ENCODE data around the gene CREB5. TPM values are rescaled to one million over a fixed set of nuclear protein-coding genes. Genes with fewer than 3 reads are reported as not detected.

CREB5 gene
- total RNA-seq, 4 donors from 2014 or later: 0.88 to 31.4 (median 15.9) TPM

GRCh38 chr7:28418966-28419365, 6.6 kb downstream of the CREB5 start:
- H3K9me3 ChIP-seq: no peaks in the 10 kb centered on the region
- TF ChIP-seq CTCF (IDR thresholded peaks at IDR 0.05): no peak
- no peak for TF ChIP-seq POLR2A (IDR thresholded peaks at IDR 0.05)
- H3K27me3 ChIP-seq: no peaks in the 10 kb centered on the region
- DNase-seq: no peak
- no peaks in the 10 kb centered on the region for H3K36me3 ChIP-seq
- H3K4me1 ChIP-seq: no peaks in the 10 kb centered on the region
- no peak overlapping the region for H3K4me3 ChIP-seq
- H3K27ac ChIP-seq: no peak overlapping the region

- Histone ChIP-seq H3K27me3 (no peaks in the 10 kb centered on the region), H3K4me1 (no peaks in the 10 kb centered on the region), H3K4me3 (no peak overlapping the region), H3K36me3 (no peaks in the 10 kb centered on the region), H3K9me3 (no peaks in the 10 kb centered on the region), H3K27ac (no peak overlapping the region)
- no peak for DNase-seq
- TF ChIP-seq POLR2A (IDR thresholded peaks at IDR 0.05) (no peak), CTCF (IDR thresholded peaks at IDR 0.05) (no peak)
These were observed 7.4 kb downstream of the CREB5 start for GRCh38 chr7:28419716-28420115.

GRCh38 chr7:28423112-28423511, 10.8 kb downstream of the CREB5 start:
- Histone ChIP-seq H3K36me3 (no peaks in the 10 kb centered on the region), H3K4me3 (no peak overlapping the region), H3K27me3 (no peaks in the 10 kb centered on the region), H3K27ac (no peak overlapping the region), H3K4me1 (no peaks in the 10 kb centered on the region), H3K9me3 (no peaks in the 10 kb centered on the region)
- no peak for DNase-seq
- TF ChIP-seq CTCF (IDR thresholded peaks at IDR 0.05) (no peak), POLR2A (IDR thresholded peaks at IDR 0.05) (no peak)

- Histone ChIP-seq H3K27me3 (no peaks in the 10 kb centered on the region), H3K27ac (no peak overlapping the region), H3K9me3 (no peaks in the 10 kb centered on the region)
These were observed 11.7 kb downstream of the CREB5 start for GRCh38 chr7:28423918-28424514.

GRCh38 chr7:28425496-28425895, 13.2 kb downstream of the CREB5 start:
- Histone ChIP-seq H3K27ac (no peak overlapping the region), H3K36me3 (no peaks in the 10 kb centered on the region), H3K9me3 (no peaks in the 10 kb centered on the region), H3K27me3 (no peaks in the 10 kb centered on the region), H3K4me3 (no peak overlapping the region), H3K4me1 (no peaks in the 10 kb centered on the region)
- TF ChIP-seq CTCF (IDR thresholded peaks at IDR 0.05) (no peak), POLR2A (IDR thresholded peaks at IDR 0.05) (no peak)
- DNase-seq: no peak

More at GRCh38 chr7:28423918-28424514, 11.7 kb downstream of the CREB5 start:
- Histone ChIP-seq H3K36me3 (no peaks in the 10 kb centered on the region), H3K4me1 (no peaks in the 10 kb centered on the region), H3K4me3 (no peak overlapping the region)
- no peak for DNase-seq
- TF ChIP-seq POLR2A (IDR thresholded peaks at IDR 0.05): no peak
- TF ChIP-seq CTCF (IDR thresholded peaks at IDR 0.05): no peak

GRCh38 chr7:28427236-28427635, 14.9 kb downstream of the CREB5 start:
- no peaks in the 10 kb centered on the region for H3K9me3 ChIP-seq
- DNase-seq: no peak

More at GRCh38 chr7:28427236-28427635, 14.9 kb downstream of the CREB5 start:
- Histone ChIP-seq H3K27me3 (no peaks in the 10 kb centered on the region), H3K4me1 (no peaks in the 10 kb centered on the region), H3K27ac (no peak overlapping the region), H3K36me3 (no peaks in the 10 kb centered on the region), H3K4me3 (no peak overlapping the region)
- TF ChIP-seq CTCF (IDR thresholded peaks at IDR 0.05) (no peak), POLR2A (IDR thresholded peaks at IDR 0.05) (no peak)
